HepG2 (cell line): ENCODE data around the gene THSD4.

Source experiments
- CTCF ChIP-seq: sonication (generic); formaldehyde crosslinking; IDR thresholded peaks from 2 replicates; pipeline ENCODE4 v1.5.0; 2020; ENCODE audit warnings: mild to moderate bottlenecking, missing genetic modification reagents, moderate library complexity
- POLR2A ChIP-seq, 2 experiments: IDR thresholded peaks; 2 replicates each; pipeline ENCODE4 v1.6.1; 2011; ENCODE audit warnings: low read depth in 2 of 2, low read length in 2 of 2, mild to moderate bottlenecking in 1 of 2, moderate library complexity in 1 of 2; ENCODE audit not compliant: insufficient read depth in 1 of 2
- ZFP62 ChIP-seq: sonication (generic); formaldehyde crosslinking; IDR thresholded peaks from 2 replicates; pipeline ENCODE4 v1.4.0; 2020; ENCODE audit warnings: missing genetic modification reagents
- ZNF670 ChIP-seq: sonication (generic); formaldehyde crosslinking; IDR thresholded peaks from 2 replicates; pipeline ENCODE4 v1.8.0; 2022; ENCODE audit warnings: mild to moderate bottlenecking, missing genetic modification reagents, borderline replicate concordance

GRCh38 chr15:71304681-71305080 lies 189.4 kb downstream of the THSD4 start:
- no peak for TF ChIP-seq ZFP62 (CRISPR knock-in tag)
- no peak for TF ChIP-seq POLR2A (IDR thresholded peaks at IDR 0.05; ENCODE audit: insufficient read depth in 1 of 2, low read depth in 2 of 2, low read length in 2 of 2)
- no peak for TF ChIP-seq ZNF670
- no peak for TF ChIP-seq CTCF (CRISPR knock-in tag)
